Tibial nerve (tissue), 4 donors: ENCODE data around the gene KRT40. TPM values are rescaled to one million over a fixed set of nuclear protein-coding genes. Genes with fewer than 3 reads are reported as not detected.

Experiments used
- DNase-seq, 2 donors: peaks; one replicate each; pipeline ENCODE4 v3.0.0-alpha.2; 2019; ENCODE audit warnings: low spot score in 2 of 2
- H3K27ac ChIP-seq, 4 donors: fragments of 200-600 bp; sonication (generic) in 3 of 4; one replicate each; pipeline ENCODE4 v1.5.1; 2017 to 2019; ENCODE audit warnings: mild to moderate bottlenecking in 1 of 4
- H3K27me3 ChIP-seq, 2 donors: fragments of 200-600 bp; sonication (generic) in 1 of 2; one replicate each; pipeline versions ENCODE4 v1.5.1 to v1.6.0; 2017 to 2019
- H3K36me3 ChIP-seq, 3 donors: fragments of 200-600 bp; sonication (generic); one replicate each; pipeline ENCODE4 v1.5.1; 2018 to 2019
- H3K4me1 ChIP-seq, 4 donors: fragments of 200-600 bp; sonication (generic) in 3 of 4; one replicate each; pipeline ENCODE4 v1.5.1; 2017 to 2019
- H3K4me3 ChIP-seq, 4 donors: fragments of 200-600 bp; sonication (generic) in 3 of 4; one replicate each; pipeline ENCODE4 v1.5.1; 2017 to 2019; ENCODE audit warnings: mild to moderate bottlenecking in 1 of 4, moderate library complexity in 1 of 4
- H3K9me3 ChIP-seq, 4 donors: fragments of 200-600 bp; sonication (generic) in 3 of 4; one replicate each; pipeline ENCODE4 v1.5.1; 2017 to 2019
- EP300 ChIP-seq, 2 donors: sonication (generic); formaldehyde crosslinking; IDR thresholded peaks; one replicate each; pipeline ENCODE4 v1.6.1; 2017; ENCODE audit warnings: antibody characterized with exemption in 2 of 2, mild to moderate bottlenecking in 1 of 2
- POLR2A ChIP-seq, 2 donors: fragments of 450-650 bp; IDR thresholded peaks; one replicate each; pipeline ENCODE4 v1.6.1; 2017; ENCODE audit warnings: antibody characterized with exemption in 2 of 2, mild to moderate bottlenecking in 2 of 2, moderate library complexity in 2 of 2
- WGBS, 2 donors: methylation state at CpG; one replicate each; pipeline ENCODE4 v1.1.5; 2018; 5-methylcytosine and 5-hydroxymethylcytosine counted together
- total RNA-seq, 4 donors: library from RNA; depleted of rRNA; stranded (reverse); fragments of >200 nt; gene quantifications; one replicate each; pipeline ENCODE4 v1.1.0, GENCODE V29; 2016
- TF ChIP-seq, protein P1 (sequence below), 5 experiments: fragments of 200-600 bp in 3 of 5; fragments of 450-650 bp in 2 of 5; sonication (generic) in 3 of 5; IDR thresholded peaks; one replicate each; pipeline ENCODE4 v1.5.1; 2016 to 2019; ENCODE audit warnings: antibody characterized with exemption in 5 of 5, mild to moderate bottlenecking in 3 of 5, moderate library complexity in 2 of 5

The KRT40 gene
- total RNA-seq, 4 donors from 2014 or later, result not detected

DNA sequence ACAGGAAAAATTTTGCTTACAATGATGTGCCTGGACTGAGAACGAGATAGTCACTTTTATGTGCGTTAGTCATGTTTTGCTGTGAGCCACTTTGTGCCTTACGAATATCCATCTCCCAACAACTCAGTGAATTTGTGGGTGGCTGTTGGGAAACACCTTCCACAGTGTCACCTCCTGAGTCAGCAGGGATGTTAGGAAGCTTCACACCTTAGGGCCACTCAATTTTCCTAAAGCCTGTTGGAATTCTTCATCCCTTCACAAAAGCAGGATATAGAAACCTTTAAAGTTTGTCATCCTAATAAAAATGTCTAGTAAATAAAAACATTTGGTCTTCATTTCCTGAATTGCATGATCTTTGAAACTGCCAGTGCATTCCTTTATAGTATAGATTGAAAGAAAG is 29.1 kb upstream of the KRT40 start:
- no peak for TF ChIP-seq POLR2A (IDR thresholded peaks at IDR 0.05)
- TF ChIP-seq, protein P1, sequence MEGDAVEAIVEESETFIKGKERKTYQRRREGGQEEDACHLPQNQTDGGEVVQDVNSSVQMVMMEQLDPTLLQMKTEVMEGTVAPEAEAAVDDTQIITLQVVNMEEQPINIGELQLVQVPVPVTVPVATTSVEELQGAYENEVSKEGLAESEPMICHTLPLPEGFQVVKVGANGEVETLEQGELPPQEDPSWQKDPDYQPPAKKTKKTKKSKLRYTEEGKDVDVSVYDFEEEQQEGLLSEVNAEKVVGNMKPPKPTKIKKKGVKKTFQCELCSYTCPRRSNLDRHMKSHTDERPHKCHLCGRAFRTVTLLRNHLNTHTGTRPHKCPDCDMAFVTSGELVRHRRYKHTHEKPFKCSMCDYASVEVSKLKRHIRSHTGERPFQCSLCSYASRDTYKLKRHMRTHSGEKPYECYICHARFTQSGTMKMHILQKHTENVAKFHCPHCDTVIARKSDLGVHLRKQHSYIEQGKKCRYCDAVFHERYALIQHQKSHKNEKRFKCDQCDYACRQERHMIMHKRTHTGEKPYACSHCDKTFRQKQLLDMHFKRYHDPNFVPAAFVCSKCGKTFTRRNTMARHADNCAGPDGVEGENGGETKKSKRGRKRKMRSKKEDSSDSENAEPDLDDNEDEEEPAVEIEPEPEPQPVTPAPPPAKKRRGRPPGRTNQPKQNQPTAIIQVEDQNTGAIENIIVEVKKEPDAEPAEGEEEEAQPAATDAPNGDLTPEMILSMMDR (IDR thresholded peaks at IDR 0.05), result no peak
- no peak for TF ChIP-seq EP300 (IDR thresholded peaks at IDR 0.05)
- no peak for DNase-seq
- no peaks in the 10 kb centered on the region for H3K4me1 ChIP-seq
- H3K27ac ChIP-seq, result no peak overlapping the region
- no peaks in the 10 kb centered on the region for H3K36me3 ChIP-seq
- WGBS, 2 donors, result 88 to 92% methylated on average over 3 of the region's 3 CpGs
- H3K9me3 ChIP-seq, result no peaks in the 10 kb centered on the region
- H3K27me3 ChIP-seq, result no peaks in the 10 kb centered on the region
- no peak overlapping the region for H3K4me3 ChIP-seq

DNA sequence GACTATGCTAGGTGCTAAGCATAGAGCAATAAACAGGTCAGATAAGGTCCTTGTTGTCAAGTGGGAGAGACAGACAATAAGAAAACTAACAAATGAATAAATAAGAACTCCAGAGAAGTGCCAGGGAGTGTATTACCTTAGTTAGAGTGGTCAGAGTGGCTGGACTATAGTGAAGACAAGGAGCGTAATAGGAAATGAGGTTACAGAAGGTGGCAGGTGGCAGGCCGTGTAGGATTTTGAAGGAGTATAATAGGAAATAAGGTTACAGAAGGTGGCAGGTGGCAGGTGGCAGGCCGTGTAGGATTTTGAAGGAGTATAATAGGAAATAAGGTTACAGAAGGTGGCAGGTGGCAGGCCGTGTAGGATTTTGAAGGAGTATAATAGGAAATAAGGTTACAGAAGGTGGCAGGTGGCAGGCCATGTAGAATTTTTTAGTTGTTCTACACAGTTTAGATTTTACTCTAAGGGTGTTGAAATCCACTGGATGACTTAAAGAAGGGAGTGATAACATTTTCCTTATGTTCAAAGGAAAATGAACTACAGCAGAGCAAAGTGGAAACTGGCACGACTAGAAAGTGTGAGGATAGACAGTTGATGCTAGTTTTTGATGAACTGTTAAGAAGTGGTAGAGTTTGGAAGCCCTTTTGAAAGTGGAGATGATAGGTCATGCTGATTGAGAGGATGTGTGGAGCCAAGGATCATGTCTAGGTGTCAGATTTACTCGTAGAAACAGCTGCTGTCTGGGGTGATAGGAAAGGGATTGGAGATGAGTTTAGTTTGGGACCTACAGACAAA is 28.4 kb upstream of the KRT40 start:
- no peaks in the 10 kb centered on the region for H3K36me3 ChIP-seq
- H3K4me1 ChIP-seq, result no peaks in the 10 kb centered on the region
- no peak overlapping the region for H3K27ac ChIP-seq
- no peaks in the 10 kb centered on the region for H3K9me3 ChIP-seq
- H3K4me3 ChIP-seq, result no peak overlapping the region
- no peak for DNase-seq
- H3K27me3 ChIP-seq, result no peaks in the 10 kb centered on the region
- WGBS, 2 donors, result 80 to 82% methylated on average over 6 of the region's 6 CpGs
- TF ChIP-seq EP300 (IDR thresholded peaks at IDR 0.05), result no peak
- TF ChIP-seq, protein P1 (IDR thresholded peaks at IDR 0.05), result no peak
- TF ChIP-seq POLR2A (IDR thresholded peaks at IDR 0.05), result no peak

DNA sequence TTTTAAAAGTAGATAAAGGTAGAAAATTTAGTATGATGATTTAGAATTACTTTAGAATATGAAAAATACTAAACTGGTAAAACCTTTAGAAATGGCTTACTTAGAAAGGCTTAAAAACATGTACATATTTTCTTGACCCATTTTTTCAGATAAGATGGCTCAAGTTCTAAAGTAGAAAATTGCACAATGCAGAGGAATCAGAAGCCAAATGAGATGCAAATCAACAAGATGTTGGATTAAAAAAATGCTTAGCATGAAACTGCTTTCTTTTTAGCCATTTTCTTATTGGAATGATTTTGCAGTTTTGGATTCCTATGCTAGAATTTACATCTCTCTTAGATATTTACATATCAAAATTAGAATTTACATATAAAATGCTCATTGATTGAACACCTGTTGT is 26.3 kb upstream of the KRT40 start:
- Histone ChIP-seq H3K4me3 (no peak overlapping the region), H3K27me3 (no peaks in the 10 kb centered on the region), H3K9me3 (no peaks in the 10 kb centered on the region), H3K27ac (no peak overlapping the region), H3K36me3 (no peaks in the 10 kb centered on the region), H3K4me1 (no peaks in the 10 kb centered on the region)
- TF ChIP-seq, protein P1 (IDR thresholded peaks at IDR 0.05), result no peak
- TF ChIP-seq POLR2A (IDR thresholded peaks at IDR 0.05) (no peak), EP300 (IDR thresholded peaks at IDR 0.05) (no peak)
- no peak for DNase-seq

DNA sequence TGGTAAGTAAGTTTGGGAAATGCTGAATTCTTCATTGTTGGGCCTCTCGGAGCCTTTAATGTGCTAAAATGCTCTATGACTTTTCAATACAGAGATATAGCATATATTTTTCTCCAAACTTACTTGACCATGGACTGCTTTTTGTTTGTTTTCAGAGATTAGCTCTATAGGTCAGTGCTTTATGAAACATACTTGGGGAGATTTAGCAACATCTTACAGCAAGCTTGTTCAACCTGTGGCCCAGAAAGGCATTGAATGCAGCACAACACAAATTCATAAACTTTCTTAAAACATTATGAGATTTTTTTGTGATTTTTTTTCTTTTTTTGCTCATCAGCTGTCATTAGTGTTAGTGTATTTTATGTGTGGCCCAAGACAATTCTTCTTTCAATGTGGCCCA is 25.8 kb upstream of the KRT40 start:
- 79 to 85% methylated on average over 1 of the region's 1 CpG for WGBS, 2 donors
- H3K9me3 ChIP-seq, result no peaks in the 10 kb centered on the region
- H3K4me1 ChIP-seq, result no peaks in the 10 kb centered on the region

DNA sequence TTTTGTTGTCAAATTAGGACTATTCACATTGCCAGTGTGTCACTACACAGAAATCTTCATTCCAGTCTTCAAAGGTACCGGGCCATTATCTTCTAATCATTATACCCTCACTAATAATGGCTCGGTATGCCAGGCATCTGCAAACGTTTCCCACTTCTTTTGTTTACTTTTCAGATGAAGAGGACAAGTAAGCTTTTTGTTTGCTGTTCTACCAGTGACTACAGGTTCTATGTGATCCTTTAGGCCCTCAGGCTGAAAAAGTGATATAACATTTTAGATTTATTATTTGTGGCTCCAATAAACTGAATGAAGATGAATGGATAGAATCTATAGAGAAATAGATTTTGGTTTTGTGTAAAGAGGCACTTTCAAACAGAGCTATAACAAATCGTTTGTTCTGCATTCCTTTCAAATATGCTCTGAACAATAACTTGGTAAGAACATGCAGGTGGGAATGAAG is 25.2 kb upstream of the KRT40 start:
- TF ChIP-seq POLR2A (IDR thresholded peaks at IDR 0.05), result no peak
- TF ChIP-seq, protein P1 (IDR thresholded peaks at IDR 0.05), result no peak
- no peak for TF ChIP-seq EP300 (IDR thresholded peaks at IDR 0.05)
- Histone ChIP-seq H3K4me1 (no peaks in the 10 kb centered on the region), H3K36me3 (no peaks in the 10 kb centered on the region), H3K27me3 (no peaks in the 10 kb centered on the region), H3K4me3 (no peak overlapping the region), H3K27ac (no peak overlapping the region), H3K9me3 (no peaks in the 10 kb centered on the region)
- WGBS, 2 donors, result 46 to 52% methylated on average over 4 of the region's 4 CpGs
- no peak for DNase-seq

More for the DNA sequence above, 25.8 kb upstream of the KRT40 start:
- no peak for DNase-seq
- H3K4me3 ChIP-seq, result no peak overlapping the region
- no peak overlapping the region for H3K27ac ChIP-seq
- no peaks in the 10 kb centered on the region for H3K27me3 ChIP-seq
- TF ChIP-seq POLR2A (IDR thresholded peaks at IDR 0.05) (no peak), EP300 (IDR thresholded peaks at IDR 0.05) (no peak)
- TF ChIP-seq, protein P1 (IDR thresholded peaks at IDR 0.05), result no peak
- no peaks in the 10 kb centered on the region for H3K36me3 ChIP-seq
